ENCODE results near the gene PTDSS2.

PTDSS2 gene

DNA sequence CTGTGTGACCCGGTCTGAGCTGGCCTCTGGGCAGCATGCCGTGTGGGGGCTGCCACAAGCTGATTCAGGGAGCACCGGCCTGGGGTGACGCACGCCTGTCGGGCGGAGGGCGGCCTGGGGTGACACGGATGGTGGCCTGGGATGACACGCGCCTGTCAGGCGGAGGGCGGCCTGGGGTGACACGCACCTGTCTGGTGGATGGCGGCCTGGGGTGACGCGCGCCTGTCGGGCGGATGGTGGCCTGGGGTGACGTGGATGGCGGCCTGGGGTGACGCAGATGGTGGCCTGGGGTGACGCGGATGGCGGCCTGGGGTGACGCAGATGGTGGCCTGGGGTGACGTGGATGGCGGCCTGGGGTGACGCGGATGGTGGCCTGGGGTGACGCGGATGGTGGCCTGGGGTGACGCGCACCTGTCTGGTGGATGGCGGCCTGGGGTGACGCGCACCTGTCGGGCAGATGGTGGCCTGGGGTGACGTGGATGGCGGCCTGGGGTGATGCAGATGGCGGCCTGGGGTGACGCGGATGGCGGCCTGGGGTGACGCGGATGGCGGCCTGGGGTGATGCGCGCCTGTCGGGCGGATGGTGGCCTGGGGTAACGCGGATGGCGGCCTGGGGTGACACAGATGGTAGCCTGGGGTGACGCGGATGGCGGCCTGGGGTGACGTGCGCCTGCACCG is 21.5 kb downstream of the PTDSS2 start:
- no peak for DNase-seq

DNA sequence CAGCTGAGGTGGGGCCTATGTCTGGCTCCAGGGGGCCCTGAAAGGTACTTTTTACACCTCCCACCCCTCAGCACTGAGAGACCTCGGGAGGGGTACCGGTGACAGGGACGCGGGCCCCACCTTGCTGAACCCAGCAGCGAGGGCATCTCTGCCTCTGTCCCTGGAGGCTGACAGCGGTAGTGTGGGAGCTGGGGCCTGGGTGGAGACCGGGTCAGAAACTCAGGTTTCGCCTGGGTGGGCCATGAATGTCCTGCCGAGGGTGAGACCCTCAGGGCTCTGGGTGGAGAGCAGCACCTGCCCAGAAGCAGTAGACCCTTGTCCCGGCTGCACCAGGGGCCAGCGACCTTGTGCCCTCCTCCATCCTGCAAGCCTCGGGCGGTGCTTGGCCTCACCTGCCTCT is 22.2 kb downstream of the PTDSS2 start:
- no peak for DNase-seq

DNA sequence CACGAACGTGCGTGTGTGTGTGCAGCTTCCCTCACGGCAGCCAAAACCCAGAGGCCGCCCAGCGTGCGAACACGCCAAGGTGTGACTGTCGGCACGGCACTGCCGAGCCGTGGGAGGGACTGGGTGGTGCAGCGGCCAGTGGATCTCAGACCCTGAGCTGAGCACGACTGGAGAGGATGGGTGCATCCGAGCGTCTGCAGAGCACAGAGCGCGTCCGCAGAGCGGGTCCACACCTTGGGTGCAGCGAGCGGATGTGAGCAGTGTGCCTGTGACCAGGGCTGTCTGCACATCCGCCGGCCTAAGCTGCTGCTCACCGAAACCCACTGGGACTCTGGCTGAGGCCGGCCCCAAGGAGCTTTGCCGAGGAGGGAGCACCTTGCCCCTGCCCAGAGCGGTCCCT is 22.7 kb downstream of the PTDSS2 start:
- no peak for DNase-seq

DNA sequence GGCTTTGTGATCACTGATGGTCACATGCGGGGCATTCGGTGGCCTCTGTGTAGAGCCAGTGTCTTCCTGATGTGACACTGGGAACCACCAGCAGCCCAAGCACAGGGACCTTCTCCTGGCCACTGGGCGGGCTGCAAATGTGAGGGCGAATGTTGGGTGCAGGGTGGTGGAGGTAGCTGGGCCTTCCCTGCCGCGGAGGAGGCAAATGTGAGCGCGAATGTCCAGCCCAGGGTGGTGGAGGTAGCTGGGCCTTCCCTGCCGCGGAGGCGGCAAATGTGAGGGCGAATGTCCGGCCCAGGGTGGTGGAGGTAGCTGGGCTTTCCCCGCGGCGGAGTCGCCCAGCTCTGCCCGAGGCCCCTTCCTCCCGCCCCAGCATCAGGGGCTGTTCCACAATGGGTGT is 23.3 kb downstream of the PTDSS2 start:
- no peak for DNase-seq

DNA sequence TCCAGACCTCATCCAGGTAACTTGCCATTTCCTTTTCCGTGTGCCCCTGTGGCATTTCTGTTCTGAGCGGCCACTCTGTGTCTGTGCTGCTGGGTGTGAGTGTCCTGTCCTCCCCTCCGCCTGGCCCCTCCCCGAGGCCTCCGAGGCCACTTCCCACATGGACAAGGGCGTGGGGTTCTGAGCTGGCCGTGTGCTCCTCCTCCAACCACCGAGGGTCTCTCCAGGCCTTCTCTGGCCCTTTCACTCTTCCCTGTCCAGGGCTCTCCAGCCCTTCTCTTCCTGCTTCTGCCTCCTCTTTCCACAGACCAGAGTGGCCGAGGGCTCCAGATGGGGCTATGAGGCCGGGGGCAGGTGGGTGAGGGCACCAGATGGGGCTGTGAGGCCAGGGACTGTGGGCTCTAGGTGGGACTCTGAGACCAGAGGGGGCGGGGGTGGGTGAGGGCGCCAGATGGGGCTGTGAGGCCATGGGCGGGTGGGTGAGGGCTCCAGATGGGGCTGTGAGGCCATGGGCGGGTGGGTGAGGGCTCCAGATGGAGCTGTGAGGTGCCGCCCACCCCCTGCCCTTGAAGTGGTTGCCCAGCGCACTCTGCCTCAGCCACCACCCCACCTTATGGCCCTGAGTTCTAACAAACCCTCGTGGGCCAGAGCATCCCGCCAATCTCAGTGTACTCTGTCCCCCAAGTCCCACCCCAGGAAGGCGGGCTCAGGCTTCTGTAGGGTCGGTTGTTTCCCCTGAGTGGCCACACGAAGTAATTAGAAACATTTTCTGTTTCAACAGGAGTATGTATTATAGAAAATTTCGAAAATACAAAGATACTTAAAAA is 24.1 kb downstream of the PTDSS2 start:
- no peak for DNase-seq

DNA sequence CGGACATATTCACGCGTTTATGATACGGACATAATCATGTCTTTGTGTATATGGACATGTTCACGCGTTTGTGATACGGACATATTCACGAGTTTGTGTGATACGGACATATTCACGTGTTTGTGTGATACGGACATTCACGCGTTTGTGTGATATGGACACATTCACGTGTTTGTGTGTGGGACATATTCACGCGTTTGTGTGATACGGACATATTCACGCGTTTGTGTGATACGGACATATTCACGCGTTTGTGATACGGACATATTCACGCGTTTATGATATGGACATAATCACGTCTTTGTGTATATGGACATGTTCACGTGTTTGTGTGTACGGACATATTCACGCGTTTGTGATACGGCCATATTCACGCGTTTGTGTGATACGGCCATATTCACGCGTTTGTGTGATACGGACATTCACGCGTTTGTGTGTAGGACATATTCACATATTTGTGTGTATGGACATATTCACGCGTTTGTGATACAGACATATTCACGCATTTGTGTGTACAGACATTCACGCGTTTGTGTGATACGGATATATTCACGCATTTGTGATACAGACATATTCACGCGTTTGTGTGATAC is 24.9 kb downstream of the PTDSS2 start:
- DNase-seq, result no peak

DNA sequence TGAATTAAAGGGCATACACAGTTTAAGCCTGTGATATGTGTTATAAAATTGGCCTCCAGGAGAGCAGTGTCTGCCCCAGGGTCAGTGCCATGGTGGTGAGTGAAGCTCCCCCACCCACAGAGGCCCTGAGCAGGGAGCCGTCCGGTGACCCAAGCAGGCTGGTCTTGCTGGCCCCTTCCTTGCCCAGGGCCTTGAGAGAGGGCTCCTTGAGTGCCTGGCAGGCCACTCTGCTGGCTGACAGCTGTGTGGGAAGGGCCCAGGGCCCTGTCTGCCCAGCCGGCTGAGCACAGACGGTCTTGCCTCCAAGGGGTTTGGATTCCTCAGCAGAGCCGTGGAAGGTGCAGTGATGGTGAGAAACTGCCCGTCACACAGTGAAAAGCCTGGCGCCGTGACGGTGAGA is 25.9 kb downstream of the PTDSS2 start:
- no peak for DNase-seq

DNA sequence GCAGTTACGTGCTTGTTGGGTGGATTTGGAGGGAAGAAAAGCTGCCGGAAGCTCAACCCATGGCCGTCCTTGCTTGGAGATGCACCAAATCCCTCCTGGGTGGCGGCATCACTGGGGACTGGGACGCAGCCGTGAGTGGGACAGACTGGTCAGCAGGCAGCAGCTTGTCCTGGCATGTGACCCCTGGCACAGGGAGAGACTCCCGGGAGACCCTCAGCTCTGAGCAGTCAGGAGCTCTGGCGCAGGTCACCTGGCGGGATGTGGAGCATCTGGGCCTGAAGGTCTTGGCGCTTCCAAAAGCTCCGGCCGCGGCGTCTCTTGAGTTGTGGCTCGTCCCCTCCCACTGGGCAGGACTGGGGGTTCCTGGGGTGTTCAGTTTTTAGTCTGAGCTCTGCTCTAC is 26.3 kb downstream of the PTDSS2 start:
- DNase-seq, result no peak

DNA sequence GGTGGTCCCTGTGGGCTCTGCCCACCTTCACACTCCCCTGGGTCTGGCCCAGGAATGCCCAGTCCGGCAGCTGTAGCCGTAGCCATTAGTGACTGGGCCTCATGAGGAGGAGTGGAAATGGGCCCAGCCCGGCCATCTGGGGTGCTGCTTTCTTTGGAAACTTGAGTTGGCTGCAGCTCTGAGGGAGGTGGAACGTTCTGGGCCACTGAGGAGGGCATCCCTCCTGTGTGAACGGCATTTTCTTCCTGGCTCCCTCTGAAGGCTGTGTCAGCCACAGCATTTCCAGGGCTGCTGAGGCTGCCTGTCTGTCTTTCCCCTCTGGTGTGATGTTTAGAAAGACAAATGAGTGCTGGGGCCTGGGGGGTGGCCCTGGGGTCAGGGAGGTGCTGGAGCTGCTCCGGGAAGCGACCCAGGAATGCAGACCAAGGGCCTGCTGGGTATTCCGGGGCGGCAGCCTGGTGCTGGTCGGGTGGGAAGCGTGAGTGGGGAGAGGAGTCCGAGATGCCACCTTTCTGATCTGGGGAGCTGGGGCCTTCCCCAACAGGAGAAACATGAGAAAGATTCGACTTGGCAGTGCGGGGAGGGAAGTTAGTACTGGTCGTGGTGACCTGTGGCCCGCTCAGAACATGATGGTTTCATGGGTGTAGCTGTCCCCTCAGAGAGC is 27.1 kb downstream of the PTDSS2 start:
- no peak for DNase-seq

DNA sequence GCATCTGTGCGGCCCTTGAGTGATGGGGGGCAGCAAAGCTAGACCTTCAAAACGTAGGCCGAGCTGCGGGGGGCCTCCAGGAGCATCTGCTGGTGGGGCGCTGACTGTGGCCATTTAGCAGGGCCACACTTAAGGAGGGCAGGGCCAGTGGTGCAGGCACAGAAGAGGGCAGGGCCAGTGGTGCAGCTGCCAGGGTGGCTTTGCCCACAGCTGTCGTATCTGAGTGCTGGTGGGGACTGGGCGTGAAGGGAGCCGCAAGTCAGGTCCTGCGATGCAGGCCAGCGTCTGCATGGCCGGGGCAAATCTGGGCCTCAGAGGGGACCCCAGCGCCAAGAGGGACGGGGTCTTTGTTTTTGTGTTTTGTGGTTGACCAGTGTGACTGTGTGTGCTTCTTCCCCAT is 29.2 kb downstream of the PTDSS2 start:
- DNase-seq, result no peak

DNA sequence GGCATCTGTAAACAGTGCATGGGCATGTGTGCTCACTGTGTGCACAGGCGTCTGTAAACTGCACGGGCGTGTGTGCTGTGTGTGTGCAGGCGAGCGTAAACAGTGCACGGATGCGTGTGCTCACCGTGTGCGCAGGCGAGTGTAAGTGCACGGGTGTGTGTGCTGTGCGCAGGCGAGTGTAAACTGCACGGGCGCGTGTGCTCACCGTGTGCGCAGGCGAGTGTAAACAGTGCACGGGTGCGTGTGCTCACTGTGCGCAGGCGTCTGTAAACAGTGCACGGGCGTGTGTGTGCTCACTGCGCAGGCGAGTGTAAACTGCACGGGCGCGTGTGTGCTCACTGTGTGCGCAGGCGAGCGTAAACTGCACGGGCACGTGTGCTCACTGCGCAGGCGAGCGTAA is 34.5 kb downstream of the PTDSS2 start:
- DNase-seq, result no peak

DNA sequence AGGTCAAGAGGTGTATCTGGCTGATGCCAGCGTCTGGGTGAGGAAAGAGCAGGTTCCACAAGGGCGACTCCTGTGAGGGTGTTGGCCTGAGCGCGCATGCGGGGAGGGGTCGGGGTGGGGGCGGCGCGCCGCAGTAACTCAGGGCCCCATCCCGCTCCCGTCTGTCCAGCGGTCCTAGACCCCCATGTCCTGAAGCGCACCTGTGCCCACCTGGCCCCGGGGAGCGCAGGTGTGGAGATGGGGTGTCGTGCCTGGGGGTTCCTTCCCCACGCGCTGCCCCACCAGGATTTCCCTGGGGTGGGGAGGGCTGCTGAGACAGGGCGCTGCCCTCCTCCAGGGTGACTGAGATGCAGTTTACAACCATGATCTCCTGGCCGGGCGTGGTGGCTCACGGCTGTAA is 36.1 kb downstream of the PTDSS2 start:
- no peak for DNase-seq

DNA sequence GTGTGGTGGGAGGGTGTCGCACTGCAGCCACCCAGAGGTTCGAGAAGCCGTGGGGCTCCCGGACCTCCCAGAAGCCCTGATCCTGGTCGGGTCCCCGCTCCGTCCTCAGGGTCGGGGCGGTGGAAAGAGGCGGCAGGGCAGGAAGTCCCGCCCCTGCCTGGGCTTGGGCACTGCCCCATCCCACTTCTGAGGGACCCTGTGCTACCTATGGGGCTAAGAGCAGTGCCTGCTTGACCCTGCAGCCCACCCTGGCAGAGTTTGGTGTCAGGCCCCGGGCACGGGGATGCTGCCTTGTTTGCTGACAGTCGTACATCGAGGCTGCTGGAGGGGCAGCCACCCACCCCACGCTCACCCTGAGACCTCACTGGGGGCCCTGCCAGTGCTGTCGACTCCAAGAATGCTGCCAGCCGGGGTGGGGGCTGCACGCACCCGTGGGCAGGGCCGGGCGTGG is 37.5 kb downstream of the PTDSS2 start:
- DNase-seq, result no peak

DNA sequence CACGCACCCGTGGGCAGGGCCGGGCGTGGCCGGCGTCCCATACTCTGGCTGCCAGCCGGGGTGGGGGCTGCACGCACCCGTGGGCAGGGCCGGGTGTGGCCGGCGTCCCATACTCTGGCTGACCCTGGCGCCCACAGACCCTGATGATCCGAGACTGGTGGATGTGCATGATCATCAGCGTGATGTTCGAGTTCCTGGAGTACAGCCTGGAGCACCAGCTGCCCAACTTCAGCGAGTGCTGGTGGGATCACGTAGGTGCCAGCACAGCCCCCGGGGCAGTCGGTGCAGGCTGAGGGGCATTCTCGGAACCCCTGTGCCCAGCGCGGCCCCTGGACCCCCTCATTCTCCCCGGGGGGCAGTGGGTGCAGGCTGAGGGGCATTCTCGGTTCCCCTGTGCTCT is 38.0 kb downstream of the PTDSS2 start:
- DNase-seq, result no peak

DNA sequence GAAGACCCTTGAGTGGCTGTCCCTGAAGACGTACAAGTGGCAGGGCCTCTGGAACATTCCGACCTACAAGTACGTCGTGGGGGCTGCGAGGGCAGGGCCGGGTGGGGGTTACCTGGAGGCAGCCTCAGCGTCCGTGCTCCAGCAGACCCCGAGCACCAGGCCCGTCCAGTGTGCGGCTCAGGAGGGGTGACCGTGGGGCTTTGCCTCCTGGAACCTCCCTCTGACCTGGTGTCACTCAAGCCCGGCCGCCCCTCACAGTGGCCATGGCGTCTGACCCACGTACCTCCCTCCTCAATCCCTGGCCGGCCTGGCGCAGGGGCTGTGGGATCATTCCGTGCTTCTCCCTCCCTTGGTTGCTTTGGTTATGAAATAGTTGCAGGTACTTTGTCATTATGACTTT is 38.5 kb downstream of the PTDSS2 start:
- DNase-seq, result no peak

DNA sequence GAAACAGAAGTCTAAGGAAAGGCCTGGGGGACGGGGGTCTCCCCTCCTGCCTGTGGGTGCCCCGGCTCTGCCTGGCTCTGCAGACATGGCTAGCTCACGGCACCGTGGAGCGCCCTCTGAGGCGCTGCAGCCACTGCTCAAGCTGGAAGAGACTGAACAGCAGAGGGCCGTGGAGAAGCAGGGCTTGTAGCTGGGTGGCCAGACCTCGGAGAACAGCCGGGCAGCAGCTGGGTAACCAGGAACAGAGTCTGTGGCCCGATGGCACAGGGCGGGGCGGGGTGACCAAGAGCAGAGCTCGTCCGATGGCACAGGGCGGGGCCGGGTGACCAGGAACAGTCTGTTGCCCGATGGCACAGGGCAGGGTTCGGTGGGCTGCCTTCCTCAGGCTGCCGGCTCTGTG is 38.9 kb downstream of the PTDSS2 start:
- no peak for DNase-seq

DNA sequence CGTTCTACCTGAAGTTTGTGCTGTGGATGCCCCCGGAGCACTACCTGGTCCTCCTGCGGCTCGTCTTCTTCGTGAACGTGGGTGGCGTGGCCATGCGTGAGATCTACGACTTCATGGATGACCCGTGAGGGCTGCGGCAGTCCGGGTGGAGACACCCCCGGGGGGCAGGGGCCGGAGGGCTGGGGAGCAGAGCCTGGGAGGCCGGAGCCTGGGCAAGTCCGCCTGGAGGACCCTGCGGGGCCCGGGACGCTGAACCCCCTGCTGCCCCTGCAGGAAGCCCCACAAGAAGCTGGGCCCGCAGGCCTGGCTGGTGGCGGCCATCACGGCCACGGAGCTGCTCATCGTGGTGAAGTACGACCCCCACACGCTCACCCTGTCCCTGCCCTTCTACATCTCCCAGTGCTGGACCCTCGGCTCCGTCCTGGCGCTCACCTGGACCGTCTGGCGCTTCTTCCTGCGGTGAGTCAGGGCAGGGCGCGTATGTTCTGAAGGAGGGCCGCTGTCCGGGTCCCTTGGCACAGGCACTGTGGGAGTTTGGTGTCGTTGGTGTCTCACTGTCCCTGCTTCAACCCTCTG is 39.6 kb downstream of the PTDSS2 start:
- no peak for DNase-seq

DNA sequence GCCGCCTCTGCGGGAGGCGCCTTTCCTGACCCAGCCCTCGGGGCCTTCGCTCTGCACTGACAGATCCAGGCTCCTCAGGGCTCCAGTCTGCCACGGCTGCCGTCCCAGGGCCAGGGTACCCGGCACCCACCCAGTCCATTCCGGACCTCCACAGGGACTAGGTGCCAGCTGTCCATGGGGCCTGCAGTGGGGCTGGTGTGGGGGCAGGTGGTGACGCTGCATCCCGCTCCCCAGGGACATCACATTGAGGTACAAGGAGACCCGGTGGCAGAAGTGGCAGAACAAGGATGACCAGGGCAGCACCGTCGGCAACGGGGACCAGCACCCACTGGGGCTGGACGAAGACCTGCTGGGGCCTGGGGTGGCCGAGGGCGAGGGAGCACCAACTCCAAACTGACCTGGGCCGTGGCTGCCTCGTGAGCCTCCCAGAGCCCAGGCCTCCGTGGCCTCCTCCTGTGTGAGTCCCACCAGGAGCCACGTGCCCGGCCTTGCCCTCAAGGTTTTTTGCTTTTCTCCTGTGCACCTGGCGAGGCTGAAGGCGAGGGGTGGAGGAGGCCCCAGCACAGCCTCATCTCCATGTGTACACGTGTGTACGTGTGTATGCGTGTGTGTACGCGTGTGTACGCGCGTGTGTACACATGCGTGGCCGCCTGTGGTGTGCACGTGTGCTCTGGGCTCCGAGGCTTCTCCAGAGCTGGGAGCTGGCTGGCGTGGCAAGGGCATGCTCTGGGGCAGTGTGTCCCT is 40.3 kb downstream of the PTDSS2 start:
- DNase-seq, result no peak

DNA sequence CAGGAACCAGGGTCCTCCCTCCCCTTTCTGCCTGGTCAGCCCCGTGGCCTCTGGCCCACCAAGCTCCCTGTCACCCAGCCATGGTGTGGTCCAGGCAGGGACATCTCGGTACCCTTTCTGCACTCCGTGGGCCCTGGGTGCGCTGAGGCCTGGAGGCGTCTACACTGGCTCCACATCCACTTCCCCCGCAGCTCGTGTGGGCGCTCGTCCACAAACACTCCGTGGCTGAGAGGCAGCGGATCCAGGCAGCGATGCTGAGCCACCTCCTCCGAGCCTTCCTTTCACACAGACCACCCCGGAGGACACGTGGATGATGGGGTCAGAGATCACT is 40.8 kb downstream of the PTDSS2 start:
- no peak for DNase-seq

DNA sequence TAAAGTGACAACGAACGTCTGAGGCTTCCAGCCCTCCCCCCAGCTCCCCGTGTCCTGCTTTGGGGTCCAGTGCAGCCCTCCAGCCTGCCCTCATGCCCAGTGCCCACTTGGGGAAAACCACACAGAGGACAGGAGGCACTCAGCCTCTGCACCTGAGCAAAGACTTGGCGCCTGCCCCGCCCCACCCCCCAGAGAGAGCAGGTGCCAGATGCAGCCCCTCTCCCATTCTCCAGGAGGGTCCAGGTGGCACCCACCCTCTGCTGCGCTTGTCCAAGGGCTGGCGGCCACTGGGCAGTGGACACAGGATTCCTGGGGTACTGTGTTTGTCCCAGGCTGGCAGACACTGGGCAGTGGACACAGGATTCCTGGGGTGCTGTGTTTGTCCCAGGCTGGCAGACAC is 41.3 kb downstream of the PTDSS2 start:
- DNase-seq, result no peak

DNA sequence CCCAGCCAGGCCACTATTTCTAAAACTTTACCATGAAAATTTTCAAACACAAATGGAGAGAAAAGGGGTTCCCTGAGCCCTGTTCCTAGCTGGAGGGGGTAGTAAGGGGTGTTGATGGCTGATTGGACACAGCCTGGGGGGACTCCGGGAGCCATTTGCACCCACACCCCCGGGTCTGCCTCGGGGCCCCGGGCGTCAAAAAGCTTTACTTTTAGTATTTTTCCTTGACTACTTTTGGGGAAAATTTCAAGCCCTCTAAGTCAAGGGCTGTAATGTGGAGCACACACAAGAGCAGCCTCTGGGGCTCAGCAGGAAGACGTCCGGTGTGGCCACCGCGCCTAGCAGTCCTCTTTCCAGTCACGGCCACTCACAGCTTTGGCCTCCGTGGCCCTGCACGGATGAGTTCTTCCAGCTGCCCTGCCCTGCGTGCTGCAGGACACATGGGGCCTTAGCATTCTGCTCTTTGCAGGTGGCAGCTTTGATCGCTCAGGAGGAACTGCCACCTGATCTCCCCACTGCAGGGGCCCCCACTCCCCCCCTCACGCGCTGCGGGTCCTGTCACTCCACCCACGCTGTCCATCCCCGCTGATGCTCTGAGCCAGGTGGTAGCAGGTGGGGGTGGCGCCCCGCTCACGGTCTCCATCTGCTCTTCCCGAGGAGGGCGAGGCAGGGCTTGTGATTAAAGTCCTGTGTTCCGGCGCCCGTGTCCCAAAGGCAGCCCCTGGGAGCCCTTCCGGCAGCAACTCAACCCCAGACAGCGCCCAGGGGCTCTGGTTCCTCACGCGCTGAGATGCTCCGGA is 42.5 kb downstream of the PTDSS2 start:
- DNase-seq, result no peak
